Upper lobe of left lung (tissue), 4 donors: Measurements from ENCODE around the gene FAM111B.

ENCODE experiments used
- POLR2A ChIP-seq, 4 donors: fragments of 450-650 bp; IDR thresholded peaks; one replicate each; pipeline ENCODE4 v1.5.1; 2016 to 2017; ENCODE audit warnings: antibody characterized with exemption in 4 of 4, mild to moderate bottlenecking in 2 of 4
- TF ChIP-seq, protein P1 (sequence below), 6 experiments: fragments of 450-650 bp in 4 of 6; fragments of 200-600 bp in 2 of 6; sonication (generic) in 2 of 6; IDR thresholded peaks; one replicate each; pipeline ENCODE4 v1.5.1; 2016 to 2019; ENCODE audit warnings: antibody characterized with exemption in 6 of 6

DNA sequence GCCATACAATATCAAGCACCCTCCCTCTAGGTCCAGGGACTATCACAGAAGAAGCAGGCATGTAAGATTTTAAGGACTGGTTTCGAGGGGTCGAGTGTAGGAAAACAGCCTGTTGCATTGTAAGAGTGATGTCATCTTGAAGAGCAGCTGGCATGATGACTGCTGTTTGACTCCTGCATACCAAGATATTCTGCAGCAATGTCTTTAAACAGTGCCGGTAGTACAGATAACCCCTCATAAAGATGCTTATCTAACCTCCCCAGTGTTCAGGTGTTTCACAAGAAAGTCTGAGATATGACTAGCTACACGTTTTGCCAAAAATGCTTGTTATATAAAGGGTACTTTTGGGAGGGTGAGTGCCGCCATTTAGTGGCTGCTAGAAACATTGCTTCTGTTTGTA lies 47.6 kb downstream of the FAM111B start:
- TF ChIP-seq, protein P1, sequence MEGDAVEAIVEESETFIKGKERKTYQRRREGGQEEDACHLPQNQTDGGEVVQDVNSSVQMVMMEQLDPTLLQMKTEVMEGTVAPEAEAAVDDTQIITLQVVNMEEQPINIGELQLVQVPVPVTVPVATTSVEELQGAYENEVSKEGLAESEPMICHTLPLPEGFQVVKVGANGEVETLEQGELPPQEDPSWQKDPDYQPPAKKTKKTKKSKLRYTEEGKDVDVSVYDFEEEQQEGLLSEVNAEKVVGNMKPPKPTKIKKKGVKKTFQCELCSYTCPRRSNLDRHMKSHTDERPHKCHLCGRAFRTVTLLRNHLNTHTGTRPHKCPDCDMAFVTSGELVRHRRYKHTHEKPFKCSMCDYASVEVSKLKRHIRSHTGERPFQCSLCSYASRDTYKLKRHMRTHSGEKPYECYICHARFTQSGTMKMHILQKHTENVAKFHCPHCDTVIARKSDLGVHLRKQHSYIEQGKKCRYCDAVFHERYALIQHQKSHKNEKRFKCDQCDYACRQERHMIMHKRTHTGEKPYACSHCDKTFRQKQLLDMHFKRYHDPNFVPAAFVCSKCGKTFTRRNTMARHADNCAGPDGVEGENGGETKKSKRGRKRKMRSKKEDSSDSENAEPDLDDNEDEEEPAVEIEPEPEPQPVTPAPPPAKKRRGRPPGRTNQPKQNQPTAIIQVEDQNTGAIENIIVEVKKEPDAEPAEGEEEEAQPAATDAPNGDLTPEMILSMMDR (IDR thresholded peaks at IDR 0.05) = no peak
- TF ChIP-seq POLR2A (IDR thresholded peaks at IDR 0.05) = no peak
